Heart right ventricle (tissue), 16 donors: ENCODE data around the gene ASB13. TPM values are rescaled to one million over a fixed set of nuclear protein-coding genes. Genes with fewer than 3 reads are reported as not detected.

Experiments used
- ATAC-seq, 8 donors: fragments of 200-7000 bp; cut with Tn5 transposase; one replicate each; pipeline ENCODE4 v1.9.1; 2020; ENCODE audit warnings: mild to moderate bottlenecking in 8 of 8, moderate library complexity in 8 of 8, moderate number of reproducible peaks in 1 of 8
- DNase-seq, 2 donors: peaks; one replicate each; pipeline ENCODE4 v3.0.0-alpha.2; 2020
- H3K27ac ChIP-seq, 10 donors: fragments of 200-600 bp; sonication (generic) in 2 of 10; one replicate each; pipeline versions ENCODE4 v1.5.0 to v1.8.0; 2020 to 2022; ENCODE audit warnings: mild to moderate bottlenecking in 3 of 10
- H3K27me3 ChIP-seq, 7 donors: fragments of 200-600 bp; one replicate each; pipeline ENCODE4 v1.8.0; 2021 to 2022; ENCODE audit warnings: mild to moderate bottlenecking in 2 of 7
- H3K36me3 ChIP-seq, 9 donors: fragments of 200-600 bp; sonication (generic) in 1 of 9; one replicate each; pipeline versions ENCODE4 v1.5.0 to v1.8.0; 2020 to 2022; ENCODE audit warnings: mild to moderate bottlenecking in 2 of 9
- H3K4me1 ChIP-seq, 9 donors: fragments of 200-600 bp; sonication (generic) in 1 of 9; one replicate each; pipeline versions ENCODE4 v1.5.0 to v1.8.0; 2020 to 2022; ENCODE audit warnings: mild to moderate bottlenecking in 4 of 9
- H3K4me3 ChIP-seq, 10 donors: fragments of 200-600 bp; sonication (generic) in 2 of 10; one replicate each; pipeline versions ENCODE4 v1.5.0 to v1.8.0; 2020 to 2022; ENCODE audit warnings: mild to moderate bottlenecking in 7 of 10, moderate library complexity in 2 of 10
- H3K9me3 ChIP-seq, 11 donors: fragments of 200-600 bp in 10 of 11; sonication (generic) in 2 of 11; one replicate each; pipeline versions ENCODE4 v1.5.0 to v1.8.0; 2013 to 2022; ENCODE audit warnings: mild to moderate bottlenecking in 2 of 11, control low read depth in 1 of 11, moderate library complexity in 1 of 11
- WGBS, 2 donors: extraction: QIAGEN DNeasy Blood & Tissue Kit; methylation state at CpG; one replicate each; pipeline ENCODE4 v1.1.7; 2013; ENCODE audit warnings: inconsistent platforms in 1 of 2; 5-methylcytosine and 5-hydroxymethylcytosine counted together
- intact Hi-C, 10 donors: fragments of 100-400 bp; cut with DNase I; formaldehyde crosslinking; loops; one replicate each; pipeline versions ENCODE4 v1.11.1 to v1.14.2; 2022
- polyA plus RNA-seq, 2 donors: library from polyadenylated mRNA; stranded (reverse); fragments of 200-250 nt; gene quantifications; one replicate each; pipeline ENCODE4 v1.2.3, GENCODE V29; 2013
- total RNA-seq, 10 donors: library from RNA; stranded (reverse); fragmentation: NEBNext Ultra II Directional in 3 of 10; extraction: Animal tissue kit (Norgen Biotek cat#: 25700) in 3 of 10; gene quantifications; one replicate each; pipeline versions ENCODE4 v1.2.1 to v1.2.4, GENCODE V29; 2021 to 2023
- TF ChIP-seq, protein P1 (sequence below), 9 donors: fragments of 200-600 bp; sonication (generic) in 2 of 9; IDR thresholded peaks; one replicate each; pipeline versions ENCODE4 v1.5.0 to v1.8.0; 2021 to 2022; ENCODE audit warnings: antibody characterized with exemption in 9 of 9, mild to moderate bottlenecking in 5 of 9, moderate library complexity in 1 of 9
- donor health status: Arrhythmogenic right ventricular cardiomyopathy.
- donor health status: ischemic (EF 13 %, LVEDD 7.1; RV severe dilation, severe dysfunction).
- donor health status: healthy with polysubstance abuse.
- donor health status: DM: no; HTN: yes; CAD: no.
- donor health status: DM: no; HTN: no; CAD: no.
- donor health status: ischemic (EF 25% LVEDD 6.9; RV normal size, moderate dysfunction).
- donor health status: ischemic (EF 25% LVEDD 5.7; RV mildly dilated, moderate dysfunction).
- donor health status: healthy.
- donor health status: DM: yes; HTN: yes; CAD: no.
- donor health status: Ischemic cardiomyopathy.
- donor health status: ischemic (EF 35%, LVEDD 5.7; RV mildly dilated, moderate dysfunction).
- donor health status: nonischemic (EF 11% LVEDD 7.7; RV severe dilation, severe dysfunction).
- donor health status: DM: yes; HTN: yes; CAD: no.
- donor health status: PGD.
- donor health status: ischemic (EF 29% LVEDD 5.4; RV normal size, mild dysfunction).
- donor health status: nonischemic (EF 23%, LVEDD 6.1; RV moderate dilation, normal function).

Gene ASB13
- total and polyA plus RNA-seq, 12 donors, result 8.4 to 18.0 (median 13.4) TPM

DNA sequence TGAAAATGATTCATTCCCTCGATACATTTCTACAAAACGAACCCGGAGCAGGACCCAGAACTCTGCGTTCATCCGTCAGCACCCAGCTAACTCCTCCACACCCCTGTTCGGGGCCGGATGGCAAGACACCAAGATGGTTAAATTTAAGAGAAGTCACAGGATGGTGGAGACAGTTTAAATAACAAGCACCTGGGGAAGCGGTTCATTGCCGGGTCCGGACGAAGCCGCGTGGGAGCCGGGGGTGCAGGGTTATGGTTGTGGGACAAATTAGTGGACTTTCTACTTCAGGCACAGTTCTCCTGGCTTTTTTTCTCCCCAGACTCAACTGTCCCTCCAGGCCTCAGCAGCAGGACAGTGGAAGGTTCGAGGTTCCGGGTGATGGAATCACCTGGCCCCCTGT is 45.4 kb downstream of the ASB13 start:
- DNase-seq, result no peak
- Histone ChIP-seq H3K4me1 (peaks cover 0 to 34% (median 20%) of the 10 kb centered on the region in 9 donors), H3K27ac (peak overlapping the region in 3 of 10 donors; percentile 58 to 67 (median 64)), H3K4me3 (no peak overlapping the region), H3K27me3 (no peaks in the 10 kb centered on the region), H3K36me3 (no peaks in the 10 kb centered on the region), H3K9me3 (no peaks in the 10 kb centered on the region)
- WGBS, 2 donors, result 85 to 88% methylated on average over 16 of the region's 16 CpGs
- intact Hi-C loops, result loop anchor here in 6 of 10 donors (5.0 to 10.0 kb wide), 5 partner anchors 86 to 806 kb away; partner anchors contain the start of gene AKR1E2 (in 1 of the 6)
- ATAC-seq, result no peak
- TF ChIP-seq, protein P1, sequence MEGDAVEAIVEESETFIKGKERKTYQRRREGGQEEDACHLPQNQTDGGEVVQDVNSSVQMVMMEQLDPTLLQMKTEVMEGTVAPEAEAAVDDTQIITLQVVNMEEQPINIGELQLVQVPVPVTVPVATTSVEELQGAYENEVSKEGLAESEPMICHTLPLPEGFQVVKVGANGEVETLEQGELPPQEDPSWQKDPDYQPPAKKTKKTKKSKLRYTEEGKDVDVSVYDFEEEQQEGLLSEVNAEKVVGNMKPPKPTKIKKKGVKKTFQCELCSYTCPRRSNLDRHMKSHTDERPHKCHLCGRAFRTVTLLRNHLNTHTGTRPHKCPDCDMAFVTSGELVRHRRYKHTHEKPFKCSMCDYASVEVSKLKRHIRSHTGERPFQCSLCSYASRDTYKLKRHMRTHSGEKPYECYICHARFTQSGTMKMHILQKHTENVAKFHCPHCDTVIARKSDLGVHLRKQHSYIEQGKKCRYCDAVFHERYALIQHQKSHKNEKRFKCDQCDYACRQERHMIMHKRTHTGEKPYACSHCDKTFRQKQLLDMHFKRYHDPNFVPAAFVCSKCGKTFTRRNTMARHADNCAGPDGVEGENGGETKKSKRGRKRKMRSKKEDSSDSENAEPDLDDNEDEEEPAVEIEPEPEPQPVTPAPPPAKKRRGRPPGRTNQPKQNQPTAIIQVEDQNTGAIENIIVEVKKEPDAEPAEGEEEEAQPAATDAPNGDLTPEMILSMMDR (IDR thresholded peaks at IDR 0.05), result no peak

DNA sequence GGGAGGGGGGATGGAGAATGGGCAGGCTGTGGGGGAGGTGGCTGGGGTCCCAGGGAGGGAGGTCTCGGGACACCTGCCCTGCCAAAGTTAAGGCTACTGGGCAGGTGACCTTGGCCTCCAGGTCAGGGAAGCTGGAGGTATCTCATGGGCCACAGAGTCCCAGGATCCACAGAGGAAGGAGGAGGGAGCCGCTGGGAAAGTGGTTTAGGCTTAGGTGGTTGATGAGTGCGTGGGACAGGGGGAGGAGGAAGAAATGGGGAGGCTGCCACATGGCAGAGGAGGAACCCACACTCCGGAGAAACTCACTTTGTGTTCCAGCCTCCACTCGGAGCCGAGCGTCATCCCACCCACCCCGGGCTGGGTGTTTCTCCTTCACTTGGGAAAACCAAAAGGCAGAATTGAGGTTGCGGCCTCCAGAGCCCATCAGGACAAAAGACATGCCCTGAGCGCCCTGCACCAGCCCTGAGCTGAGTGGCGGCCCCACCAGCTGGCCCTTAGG is 46.1 kb downstream of the ASB13 start:
- Histone ChIP-seq H3K27ac (peak overlapping the region in 5 of 10 donors; percentile 22 to 67 (median 58)), H3K36me3 (no peaks in the 10 kb centered on the region), H3K9me3 (no peaks in the 10 kb centered on the region), H3K27me3 (no peaks in the 10 kb centered on the region), H3K4me1 (peaks cover 0 to 41% (median 25%) of the 10 kb centered on the region in 9 donors), H3K4me3 (no peak overlapping the region)
- DNase-seq (no peak), ATAC-seq (no peak)
- WGBS, 2 donors, result 86 to 90% methylated on average over 11 of the region's 11 CpGs
- TF ChIP-seq, protein P1 (IDR thresholded peaks at IDR 0.05), result no peak
- intact Hi-C loops, result loop anchor here in 6 of 10 donors (5.0 to 10.0 kb wide), 5 partner anchors 85 to 805 kb away; partner anchors contain the start of gene AKR1E2 (in 1 of the 6)

DNA sequence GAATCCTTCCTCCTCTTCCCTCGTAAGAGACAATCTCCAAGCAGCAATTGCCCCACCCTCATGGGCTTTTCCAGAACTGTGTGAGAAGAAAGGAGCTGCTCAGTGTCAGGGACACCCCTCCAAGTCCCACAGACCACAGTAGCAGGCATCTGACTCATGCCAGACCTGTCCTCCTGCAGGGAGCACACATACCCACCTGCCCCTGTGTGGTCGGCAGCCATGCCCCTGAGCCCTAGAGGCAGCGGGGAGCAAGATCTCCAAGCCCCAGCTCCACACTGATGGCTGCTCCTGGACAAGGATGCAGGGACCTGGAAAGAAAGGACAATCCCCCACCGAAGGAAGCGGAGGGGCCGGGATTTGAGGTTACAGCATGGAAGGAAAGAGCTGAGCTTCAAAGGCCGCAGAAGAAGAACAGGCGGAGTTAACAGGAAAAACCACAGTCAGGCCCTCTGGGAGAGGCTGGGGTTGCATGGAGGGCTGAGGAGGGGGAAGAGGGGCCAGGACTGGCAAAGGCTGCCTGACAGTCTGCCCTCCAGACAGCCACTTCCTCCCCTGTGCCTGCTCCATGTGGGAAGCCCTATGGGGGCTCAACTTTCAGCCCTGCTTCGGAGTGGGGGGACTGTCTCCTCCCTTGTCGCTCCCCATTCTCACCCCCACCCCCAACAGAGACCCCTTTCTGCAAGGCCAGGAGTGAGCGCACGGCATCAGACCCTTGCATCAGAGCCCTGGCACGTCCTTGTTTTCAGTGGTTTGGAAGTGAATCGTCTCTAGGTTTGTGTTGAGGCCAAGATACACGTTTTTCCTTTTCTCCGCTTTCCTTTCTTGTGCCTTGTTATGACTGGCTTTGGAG is 46.8 kb downstream of the ASB13 start:
- H3K27ac ChIP-seq, result peak overlapping the region in 7 of 10 donors; percentile 30 to 67 (median 44)
- H3K27me3 ChIP-seq, result no peaks in the 10 kb centered on the region
- 75 to 76% methylated on average over 16 of the region's 16 CpGs for WGBS, 2 donors
- no peaks in the 10 kb centered on the region for H3K36me3 ChIP-seq
- H3K4me3 ChIP-seq, result no peak overlapping the region
- ATAC-seq (peak in 5 of 8 donors; percentile 8 to 42 (median 28)), DNase-seq (no peak)
- TF ChIP-seq, protein P1 (IDR thresholded peaks at IDR 0.05), result no peak
- no peaks in the 10 kb centered on the region for H3K9me3 ChIP-seq
- peaks cover 0 to 46% (median 25%) of the 10 kb centered on the region in 9 donors for H3K4me1 ChIP-seq
- intact Hi-C loops, result loop anchor here in 7 of 10 donors (5.0 to 10.0 kb wide), 6 partner anchors 72 to 805 kb away; partner anchors contain the start of gene AKR1E2 (in 1 of the 7)

DNA sequence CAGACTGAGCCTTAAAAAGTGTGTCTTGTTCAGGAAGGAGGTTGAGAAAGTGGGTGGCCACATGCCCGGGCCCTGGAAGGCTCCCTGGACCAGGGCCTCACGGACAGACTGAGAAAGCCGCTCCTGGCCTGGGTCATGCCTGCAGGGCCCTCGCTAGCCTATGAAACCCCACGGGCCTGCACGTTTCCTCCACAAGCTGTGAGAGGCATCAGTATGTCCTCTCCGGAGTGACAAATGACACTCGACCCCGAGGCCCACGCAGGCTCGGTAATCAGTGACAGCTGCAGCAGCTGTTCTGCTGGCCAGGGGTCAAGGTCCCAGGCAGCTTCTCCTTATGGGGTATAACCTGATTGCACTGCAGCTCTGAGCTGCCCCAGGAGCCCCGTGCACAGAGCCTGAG is 47.6 kb downstream of the ASB13 start:
- Histone ChIP-seq H3K27me3 (no peaks in the 10 kb centered on the region), H3K4me3 (no peak overlapping the region), H3K27ac (peak overlapping the region in 3 of 10 donors; percentile 33 to 67 (median 64)), H3K36me3 (no peaks in the 10 kb centered on the region), H3K4me1 (peaks cover 0 to 51% (median 29%) of the 10 kb centered on the region in 9 donors), H3K9me3 (no peaks in the 10 kb centered on the region)
- DNase-seq (peak in 1 of 2 donors; percentile 61), ATAC-seq (peak; percentile 11 to 51 (median 16))
- TF ChIP-seq, protein P1 (IDR thresholded peaks at IDR 0.05), result no peak
- WGBS, 2 donors, result 48 to 57% methylated on average over 12 of the region's 12 CpGs
- intact Hi-C loops, result loop anchor here in 2 of 10 donors (5.0 to 10.0 kb wide), 2 partner anchors 72 to 84 kb away; no protein-coding TSS in a partner anchor
